ENCODE data around the gene DOCK11. TPM values are rescaled to one million over a fixed set of nuclear protein-coding genes. Genes with fewer than 3 reads are reported as not detected.
A peak's percentile ranks its signal among the peaks of the same experiment; 100 is the strongest.

DOCK11 gene
- total RNA-seq, 1 donor from 2014 or later: 23.0 TPM

GRCh38 chrX:118724775-118725174 is 229.2 kb downstream of the DOCK11 start:
- Histone ChIP-seq H3K36me3 (no peaks in the 10 kb centered on the region), H3K9me3 (no peaks in the 10 kb centered on the region), H3K4me1 (no peaks in the 10 kb centered on the region), H3K4me3 (no peak overlapping the region), H3K27ac (peak overlapping the region; percentile 27 to 47), H3K27me3 (no peaks in the 10 kb centered on the region)
- TF ChIP-seq CTCF (IDR thresholded peaks at IDR 0.05): no peak
- DNase-seq (ENCODE audit: low spot score in 2 of 2): no peak
- intact Hi-C loops (cut with DNase I): loop anchor here (5.0 to 10.0 kb wide), 4 partner anchors 122 to 377 kb away; partner anchors contain the start of genes DOCK11 and WDR44

GRCh38 chrX:118726396-118726795 is 230.8 kb downstream of the DOCK11 start:
- peak overlapping the region in 1 of 2 donors; percentile 65 for H3K4me3 ChIP-seq
- DNase-seq (ENCODE audit: low spot score in 2 of 2): no peak
- H3K9me3 ChIP-seq: no peaks in the 10 kb centered on the region
- TF ChIP-seq CTCF (IDR thresholded peaks at IDR 0.05): no peak
- H3K36me3 ChIP-seq: no peaks in the 10 kb centered on the region
- peak overlapping the region; percentile 91 to 92 for H3K27ac ChIP-seq
- H3K4me1 ChIP-seq: peaks cover 0 to 3% of the 10 kb centered on the region in 2 donors
- no peaks in the 10 kb centered on the region for H3K27me3 ChIP-seq
- intact Hi-C loops (cut with DNase I): loop anchor here (5.0 to 10.0 kb wide), 4 partner anchors 124 to 379 kb away; partner anchors contain the start of genes DOCK11 and WDR44

GRCh38 chrX:118726887-118727685 is 231.5 kb downstream of the DOCK11 start, which contains the start of gene IL13RA1:
TSS of gene IL13RA1 (plus strand) at chrX:118727606. CDS start at chrX:118727639, 33 bp downstream.
- peaks cover 0 to 3% of the 10 kb centered on the region in 2 donors for H3K4me1 ChIP-seq
- TF ChIP-seq CTCF (IDR thresholded peaks at IDR 0.05): no peak
- peak within 1 kb of the TSS; percentile 91 to 92 for H3K27ac ChIP-seq
- no peaks in the 10 kb centered on the region for H3K27me3 ChIP-seq
- no peaks in the 10 kb centered on the region for H3K36me3 ChIP-seq
- peak within 1 kb of the TSS; percentile 65 to 76 for H3K4me3 ChIP-seq
- H3K9me3 ChIP-seq: no peaks in the 10 kb centered on the region
- peak; percentile 40 to 90 for DNase-seq (ENCODE audit: low spot score in 2 of 2)
- intact Hi-C loops (cut with DNase I): loop anchor here (5.0 to 10.0 kb wide), 4 partner anchors 125 to 380 kb away; partner anchors contain the start of genes DOCK11 and WDR44

GRCh38 chrX:118727686-118728339 is 232.2 kb downstream of the DOCK11 start:
- Histone ChIP-seq H3K4me3 (peak overlapping the region; percentile 65 to 76), H3K27me3 (no peaks in the 10 kb centered on the region), H3K27ac (peak overlapping the region; percentile 91 to 92), H3K9me3 (no peaks in the 10 kb centered on the region), H3K36me3 (no peaks in the 10 kb centered on the region), H3K4me1 (peaks cover 0 to 3% of the 10 kb centered on the region in 2 donors)
- DNase-seq (ENCODE audit: low spot score in 2 of 2): peak in 1 of 2 donors; percentile 79
- intact Hi-C loops (cut with DNase I): loop anchor here (5.0 to 10.0 kb wide), 4 partner anchors 126 to 381 kb away; partner anchors contain the start of genes DOCK11 and WDR44
- TF ChIP-seq CTCF (IDR thresholded peaks at IDR 0.05): no peak

- Histone ChIP-seq H3K4me3 (peak overlapping the region; percentile 65 to 76), H3K36me3 (no peaks in the 10 kb centered on the region), H3K27ac (peak overlapping the region; percentile 91 to 92), H3K27me3 (no peaks in the 10 kb centered on the region), H3K4me1 (peaks cover 0 to 3% of the 10 kb centered on the region in 2 donors), H3K9me3 (no peaks in the 10 kb centered on the region)
- no peak for DNase-seq (ENCODE audit: low spot score in 2 of 2)
- no peak for TF ChIP-seq CTCF (IDR thresholded peaks at IDR 0.05)
- intact Hi-C loops (cut with DNase I): loop anchor here (5.0 to 10.0 kb wide), 4 partner anchors 127 to 382 kb away; partner anchors contain the start of genes DOCK11 and WDR44
These were observed 233.5 kb downstream of the DOCK11 start for GRCh38 chrX:118729042-118729652.
